ENCODE measurements around the gene TRMO.

TRMO gene

GRCh38 chr9:97874624-97875023 lies 47.7 kb downstream of the TRMO start:
- TF ChIP-seq CTCF (IDR thresholded peaks at IDR 0.05; ENCODE audit: low read depth, low read length) (no peak), MYC (IDR thresholded peaks at IDR 0.05; ENCODE audit: low read depth, low read length) (no peak), POLR2A (IDR thresholded peaks at IDR 0.05; ENCODE audit: extremely low read depth, insufficient read length) (no peak), MAX (IDR thresholded peaks at IDR 0.05; ENCODE audit: low read depth, low read length) (no peak)
- H3K4me3 ChIP-seq (ENCODE audit: low read depth, low read length), result no peak overlapping the region
- no peak for DNase-seq (ENCODE audit: low read depth)

- TF ChIP-seq CTCF (IDR thresholded peaks at IDR 0.05; ENCODE audit: low read depth, low read length), result no peak
- no peak for TF ChIP-seq POLR2A (IDR thresholded peaks at IDR 0.05; ENCODE audit: extremely low read depth, insufficient read length)
- DNase-seq (ENCODE audit: low read depth), result peak; percentile 43
- H3K4me3 ChIP-seq (ENCODE audit: low read depth, low read length), result no peak overlapping the region
Observed at GRCh38 chr9:97873882-97874281, 48.4 kb downstream of the TRMO start.

- no peak for TF ChIP-seq MAX (IDR thresholded peaks at IDR 0.05; ENCODE audit: low read depth, low read length)
- no peak for TF ChIP-seq POLR2A (IDR thresholded peaks at IDR 0.05; ENCODE audit: extremely low read depth, insufficient read length)
- TF ChIP-seq MYC (IDR thresholded peaks at IDR 0.05; ENCODE audit: low read depth, low read length), result no peak
- no peak for TF ChIP-seq CTCF (IDR thresholded peaks at IDR 0.05; ENCODE audit: low read depth, low read length)
- DNase-seq (ENCODE audit: low read depth), result no peak
- H3K4me3 ChIP-seq (ENCODE audit: low read depth, low read length), result no peak overlapping the region
Observed at GRCh38 chr9:97873425-97873824, 48.9 kb downstream of the TRMO start.

- no peak for DNase-seq (ENCODE audit: low read depth)
- no peak for TF ChIP-seq POLR2A (IDR thresholded peaks at IDR 0.05; ENCODE audit: extremely low read depth, insufficient read length)
- TF ChIP-seq CTCF (IDR thresholded peaks at IDR 0.05; ENCODE audit: low read depth, low read length), result no peak
- no peak for TF ChIP-seq MYC (IDR thresholded peaks at IDR 0.05; ENCODE audit: low read depth, low read length)
- no peak for TF ChIP-seq MAX (IDR thresholded peaks at IDR 0.05; ENCODE audit: low read depth, low read length)
- H3K4me3 ChIP-seq (ENCODE audit: low read depth, low read length), result no peak overlapping the region
Observed at GRCh38 chr9:97868859-97869258, 53.4 kb downstream of the TRMO start.

GRCh38 chr9:97866848-97867247 lies 55.5 kb downstream of the TRMO start:
- H3K4me3 ChIP-seq (ENCODE audit: low read depth, low read length), result no peak overlapping the region
- TF ChIP-seq MAX (IDR thresholded peaks at IDR 0.05; ENCODE audit: low read depth, low read length), result no peak
- no peak for TF ChIP-seq CTCF (IDR thresholded peaks at IDR 0.05; ENCODE audit: low read depth, low read length)
- no peak for TF ChIP-seq POLR2A (IDR thresholded peaks at IDR 0.05; ENCODE audit: extremely low read depth, insufficient read length)
- no peak for TF ChIP-seq MYC (IDR thresholded peaks at IDR 0.05; ENCODE audit: low read depth, low read length)
- no peak for DNase-seq (ENCODE audit: low read depth)

GRCh38 chr9:97866300-97866699 lies 56.0 kb downstream of the TRMO start:
- no peak for TF ChIP-seq MAX (IDR thresholded peaks at IDR 0.05; ENCODE audit: low read depth, low read length)
- no peak for TF ChIP-seq MYC (IDR thresholded peaks at IDR 0.05; ENCODE audit: low read depth, low read length)
- no peak for DNase-seq (ENCODE audit: low read depth)
- H3K4me3 ChIP-seq (ENCODE audit: low read depth, low read length), result no peak overlapping the region
